ENCODE data around the gene ACAT2.
A peak's percentile ranks its signal among the peaks of the same experiment; 100 is the strongest.
"Not testable (repeated sequence)": the region's sequence is repeated elsewhere in the genome, so short reads cannot be mapped to it uniquely, and the experiment has no call there.

ACAT2 gene

DNA sequence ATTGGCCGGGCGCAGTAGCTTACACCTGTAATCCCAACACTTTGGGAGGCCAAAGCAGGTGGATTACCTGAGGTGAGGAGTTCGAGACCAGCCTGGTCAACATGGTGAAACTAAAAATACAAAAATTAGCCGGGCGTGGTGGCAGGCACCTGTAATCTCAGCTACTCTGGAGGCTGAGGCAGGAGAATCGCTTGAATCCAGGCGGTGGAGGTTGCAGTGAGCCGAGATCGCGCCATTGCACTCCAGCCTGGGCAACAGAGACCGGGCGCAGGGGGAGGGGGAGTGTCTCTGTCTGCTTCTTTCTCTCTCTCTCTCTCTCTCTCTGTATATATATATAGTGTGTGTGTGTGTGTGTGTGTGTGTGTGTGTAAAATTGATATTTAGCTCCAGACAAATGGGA lies 29.3 kb upstream of the ACAT2 start:
- DNase-seq = not testable (repeated sequence)

DNA sequence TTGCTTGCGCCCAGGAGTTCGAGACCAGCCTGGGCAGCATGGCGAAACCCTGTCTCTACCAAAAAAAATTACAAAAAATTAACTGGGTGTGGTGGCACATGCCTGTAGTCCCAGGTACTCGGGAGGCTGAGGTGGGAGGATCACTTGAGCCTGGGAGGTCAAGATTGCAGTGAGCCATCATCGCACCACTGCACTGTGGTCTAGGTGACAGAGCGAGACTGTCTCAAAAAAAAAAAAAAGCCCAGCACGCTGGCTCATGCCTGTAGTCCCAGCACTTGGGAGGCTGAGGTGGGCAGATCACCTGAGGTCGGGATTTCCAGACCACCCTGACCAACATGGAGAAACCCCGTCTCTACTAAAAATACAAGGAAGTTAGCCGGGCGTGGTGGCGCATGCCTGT lies 28.4 kb upstream of the ACAT2 start:
- DNase-seq = not testable (repeated sequence)

DNA sequence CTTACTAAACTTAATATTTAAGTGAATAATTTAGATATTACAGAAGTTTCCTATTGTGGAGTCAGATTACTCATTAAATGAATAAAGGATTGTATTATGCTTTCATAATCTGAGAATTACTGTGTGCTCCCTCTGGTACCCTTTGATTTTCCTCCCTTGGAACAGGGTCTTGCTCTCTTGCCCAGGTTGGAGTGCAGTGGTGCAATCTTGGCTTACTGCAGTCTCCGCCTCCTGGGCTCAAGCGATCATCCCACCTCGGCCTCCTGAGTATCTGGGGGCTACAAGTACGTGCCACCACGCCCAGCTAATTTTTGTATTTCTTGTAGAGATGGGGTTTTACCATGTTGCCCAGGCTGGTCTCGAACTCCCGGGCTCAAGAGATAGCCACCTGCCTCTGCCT lies 24.9 kb upstream of the ACAT2 start:
- no peak for DNase-seq

DNA sequence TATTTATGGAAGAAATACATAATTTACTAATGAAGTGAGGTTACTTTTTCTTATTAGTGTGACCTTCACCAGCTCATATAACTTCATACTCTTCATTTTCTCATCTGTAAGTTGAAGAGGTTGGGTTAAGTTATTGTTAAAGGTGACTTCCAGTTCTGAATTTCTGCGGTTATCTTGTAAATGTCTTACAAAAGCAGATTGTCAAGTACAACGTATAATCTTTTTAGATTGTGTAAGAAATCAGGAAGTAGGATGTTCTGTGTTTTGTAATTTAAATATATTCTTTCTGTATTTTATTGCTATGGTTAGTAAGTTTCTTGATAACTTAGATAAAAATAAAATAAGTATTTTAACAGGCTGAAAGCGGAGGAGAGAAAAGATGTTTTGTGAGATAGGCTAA lies 22.5 kb upstream of the ACAT2 start:
- DNase-seq = no peak

DNA sequence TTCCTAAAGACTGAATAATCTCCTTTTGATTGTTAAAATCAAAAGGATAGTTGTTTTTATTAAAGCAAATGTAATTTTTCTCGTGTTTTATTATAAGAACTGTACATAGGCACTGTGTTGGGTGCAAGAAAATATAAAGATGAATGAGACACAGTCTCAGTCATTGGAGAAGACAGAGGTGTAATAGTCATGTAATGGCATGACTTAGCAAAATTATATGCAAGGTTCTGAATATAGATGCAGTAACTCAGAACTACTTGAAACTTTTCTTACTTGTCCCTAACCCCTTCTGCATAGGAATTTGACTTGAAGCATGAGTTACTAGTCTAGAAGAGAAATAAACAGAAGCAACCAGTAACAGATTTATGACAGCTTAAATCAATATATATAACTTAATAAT lies 19.7 kb upstream of the ACAT2 start:
- no peak for DNase-seq

DNA sequence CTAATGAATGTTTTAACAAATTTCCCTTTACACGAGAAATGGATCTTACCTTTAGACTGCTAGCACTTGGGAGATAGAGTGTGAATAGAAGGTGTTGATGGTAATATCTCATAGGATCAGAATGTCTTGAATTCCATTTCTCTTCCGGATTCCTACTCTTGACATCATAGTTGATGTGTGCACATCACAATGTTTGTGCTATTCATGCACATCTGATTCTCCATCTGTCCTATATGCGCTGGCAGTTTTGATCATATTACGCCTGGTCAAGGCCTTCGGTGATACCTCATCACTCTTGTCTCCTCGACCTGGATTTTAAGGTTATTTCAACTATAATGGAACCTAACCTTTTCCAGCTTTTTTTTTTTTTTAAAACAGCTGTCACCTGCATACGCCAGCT lies 16.8 kb upstream of the ACAT2 start:
- DNase-seq = no peak

DNA sequence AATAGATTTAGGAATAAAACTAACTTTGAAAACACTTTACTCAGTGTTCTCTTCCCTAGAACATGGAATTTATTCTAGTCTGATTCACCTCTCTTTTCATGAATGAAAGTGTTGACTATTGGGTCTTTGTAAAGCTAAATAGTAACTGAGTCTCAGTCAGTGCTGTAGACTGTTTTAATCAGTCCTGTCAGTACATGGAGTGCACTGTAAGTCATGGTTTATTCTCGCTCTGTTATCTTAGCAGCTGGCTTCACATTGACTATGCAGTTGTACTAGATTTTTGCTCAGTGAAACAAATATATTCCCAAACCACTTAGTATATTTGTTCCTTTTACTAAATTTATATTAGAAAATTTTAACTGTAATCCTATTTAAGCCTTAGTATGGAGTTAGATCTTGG lies 15.1 kb upstream of the ACAT2 start:
- DNase-seq = no peak

DNA sequence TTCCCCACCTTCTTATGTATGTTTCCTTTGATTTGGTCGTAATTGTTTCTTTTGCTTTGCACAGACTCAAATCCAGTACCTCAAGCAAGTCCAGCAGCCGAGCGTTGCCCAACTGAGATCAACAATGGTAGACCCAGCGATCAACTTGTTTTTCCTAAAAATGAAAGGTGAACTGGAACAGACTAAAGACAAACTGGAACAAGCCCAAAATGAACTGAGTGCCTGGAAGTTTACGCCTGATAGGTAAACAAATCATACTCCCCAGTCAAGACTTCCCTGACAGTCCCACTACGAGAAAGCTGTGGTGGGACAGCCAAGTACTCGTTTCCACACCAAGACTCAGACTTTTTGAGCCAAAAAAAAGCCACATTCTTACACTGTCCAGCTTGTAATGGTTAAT lies 13.7 kb upstream of the ACAT2 start:
- not testable (repeated sequence) for DNase-seq

DNA sequence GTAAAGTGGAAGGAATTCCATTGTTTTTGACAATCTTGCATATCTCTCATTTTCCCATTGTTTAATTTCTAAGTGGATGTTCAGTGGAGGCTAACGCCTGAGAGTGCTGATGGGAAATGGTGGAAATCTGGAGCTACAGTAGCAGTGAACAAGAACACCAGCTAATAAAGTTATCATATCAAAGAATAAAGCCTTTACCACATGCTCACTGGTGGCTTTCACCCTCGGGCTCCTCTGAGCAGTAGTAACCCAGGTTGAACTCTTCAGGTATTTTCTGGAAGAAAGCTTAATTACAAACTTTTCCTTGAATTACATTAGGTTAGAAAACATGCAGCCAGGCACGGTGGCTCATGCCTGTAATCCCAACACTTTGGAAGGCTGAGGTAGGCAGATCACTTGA lies 10.4 kb upstream of the ACAT2 start:
- DNase-seq = no peak

DNA sequence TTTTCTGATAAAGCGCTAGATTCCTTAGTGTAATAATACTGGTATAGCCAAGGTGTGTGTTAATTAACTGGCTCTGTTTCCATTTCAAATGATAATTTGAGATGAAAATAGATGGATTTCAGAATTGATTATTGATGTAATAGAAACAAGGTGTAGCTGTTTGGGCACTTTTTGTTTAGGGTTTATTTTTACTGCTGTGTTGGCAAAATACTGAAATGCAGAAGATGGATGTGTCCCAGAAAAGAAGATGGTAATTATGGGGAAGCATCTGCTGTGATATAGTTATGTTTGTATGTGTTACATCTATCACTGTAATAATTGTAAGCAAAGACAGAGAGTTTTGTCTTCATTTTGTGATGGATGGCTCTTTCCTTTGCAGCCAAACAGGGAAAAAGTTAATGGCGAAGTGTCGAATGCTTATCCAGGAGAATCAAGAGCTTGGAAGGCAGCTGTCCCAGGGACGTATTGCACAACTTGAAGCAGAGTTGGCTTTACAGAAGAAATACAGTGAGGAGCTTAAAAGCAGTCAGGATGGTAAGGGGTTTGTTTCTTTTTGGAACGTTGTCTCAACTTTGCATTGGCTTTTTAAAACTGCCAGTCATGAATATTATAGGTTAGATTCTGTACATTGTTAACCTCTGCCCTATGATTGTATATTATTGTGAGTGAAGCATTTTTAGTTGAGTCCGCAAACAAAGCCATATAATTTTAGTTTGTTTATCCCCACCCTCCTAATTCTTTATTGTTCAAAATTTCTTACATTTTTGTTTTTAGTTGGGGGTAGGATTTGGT lies 8.6 kb upstream of the ACAT2 start:
- no peak for DNase-seq

DNA sequence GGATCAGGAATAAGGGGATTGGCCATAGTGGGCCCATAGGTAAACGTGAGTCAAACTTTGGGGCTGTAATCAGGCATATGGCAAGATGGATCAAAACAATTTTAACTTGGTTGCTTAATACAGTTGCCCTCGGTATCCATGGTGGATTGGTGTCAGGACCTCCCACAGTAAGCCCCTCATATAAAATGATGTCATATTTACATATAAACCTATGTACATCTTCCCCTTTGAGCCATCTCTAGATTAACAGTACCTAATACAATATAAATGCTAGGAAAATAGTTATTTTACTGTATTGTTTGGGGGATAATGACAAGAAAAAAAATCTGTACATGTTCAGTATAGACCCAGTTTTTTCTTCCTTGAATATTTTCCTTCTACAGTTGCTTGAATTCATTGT lies 7.4 kb upstream of the ACAT2 start:
- DNase-seq = no peak

DNA sequence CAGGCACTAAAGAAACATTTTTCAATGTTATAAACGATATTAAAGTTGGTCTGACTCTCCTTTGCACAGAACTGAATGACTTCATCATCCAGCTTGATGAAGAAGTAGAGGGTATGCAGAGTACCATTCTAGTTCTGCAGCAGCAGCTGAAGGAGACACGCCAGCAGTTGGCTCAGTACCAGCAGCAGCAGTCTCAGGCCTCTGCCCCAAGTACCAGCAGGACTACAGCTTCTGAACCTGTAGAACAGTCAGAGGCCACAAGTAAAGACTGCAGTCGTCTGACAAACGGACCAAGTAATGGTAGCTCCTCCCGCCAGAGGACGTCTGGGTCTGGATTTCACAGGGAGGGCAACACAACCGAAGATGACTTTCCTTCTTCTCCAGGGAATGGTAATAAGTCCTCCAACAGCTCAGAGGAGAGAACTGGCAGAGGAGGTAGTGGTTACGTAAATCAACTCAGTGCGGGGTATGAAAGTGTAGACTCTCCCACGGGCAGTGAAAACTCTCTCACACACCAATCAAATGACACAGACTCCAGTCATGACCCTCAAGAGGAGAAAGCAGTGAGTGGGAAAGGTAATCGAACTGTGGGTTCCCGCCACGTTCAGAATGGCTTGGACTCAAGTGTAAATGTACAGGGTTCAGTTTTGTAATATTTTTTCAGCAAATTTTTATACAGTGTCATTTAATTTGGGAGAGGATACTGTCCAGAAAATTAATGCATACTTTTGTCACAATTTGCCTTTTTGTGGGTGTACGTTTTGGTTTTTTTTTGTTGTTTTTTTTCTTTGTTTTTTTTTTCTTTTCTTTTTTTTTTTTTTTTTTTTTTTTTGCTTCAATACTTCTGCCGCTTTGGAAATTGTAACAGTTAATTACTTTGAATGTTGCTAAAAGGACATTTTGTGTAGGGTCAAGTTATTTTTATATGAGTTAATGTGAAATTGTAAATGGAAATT lies 6.6 kb upstream of the ACAT2 start:
- DNase-seq = no peak

DNA sequence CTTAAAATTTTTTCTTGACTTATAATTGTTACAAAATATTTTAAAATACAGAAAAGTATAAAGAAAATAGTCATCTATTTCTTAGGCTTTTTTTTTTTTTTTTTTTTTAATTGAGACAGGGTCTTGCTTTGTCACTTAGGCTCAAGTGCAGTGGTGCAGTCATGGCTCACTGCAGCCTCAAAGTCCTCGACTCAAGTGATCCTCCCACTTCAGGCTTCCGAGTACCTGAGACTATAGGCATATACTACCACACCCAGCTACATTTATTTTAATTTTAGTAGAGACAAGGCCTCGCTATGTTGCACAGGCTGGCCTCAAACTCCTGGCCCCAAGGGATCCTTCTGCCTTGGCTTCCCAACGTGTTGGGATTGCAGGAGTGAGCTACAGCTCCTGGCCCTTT lies 5.3 kb upstream of the ACAT2 start:
- DNase-seq = peak; percentile 26

DNA sequence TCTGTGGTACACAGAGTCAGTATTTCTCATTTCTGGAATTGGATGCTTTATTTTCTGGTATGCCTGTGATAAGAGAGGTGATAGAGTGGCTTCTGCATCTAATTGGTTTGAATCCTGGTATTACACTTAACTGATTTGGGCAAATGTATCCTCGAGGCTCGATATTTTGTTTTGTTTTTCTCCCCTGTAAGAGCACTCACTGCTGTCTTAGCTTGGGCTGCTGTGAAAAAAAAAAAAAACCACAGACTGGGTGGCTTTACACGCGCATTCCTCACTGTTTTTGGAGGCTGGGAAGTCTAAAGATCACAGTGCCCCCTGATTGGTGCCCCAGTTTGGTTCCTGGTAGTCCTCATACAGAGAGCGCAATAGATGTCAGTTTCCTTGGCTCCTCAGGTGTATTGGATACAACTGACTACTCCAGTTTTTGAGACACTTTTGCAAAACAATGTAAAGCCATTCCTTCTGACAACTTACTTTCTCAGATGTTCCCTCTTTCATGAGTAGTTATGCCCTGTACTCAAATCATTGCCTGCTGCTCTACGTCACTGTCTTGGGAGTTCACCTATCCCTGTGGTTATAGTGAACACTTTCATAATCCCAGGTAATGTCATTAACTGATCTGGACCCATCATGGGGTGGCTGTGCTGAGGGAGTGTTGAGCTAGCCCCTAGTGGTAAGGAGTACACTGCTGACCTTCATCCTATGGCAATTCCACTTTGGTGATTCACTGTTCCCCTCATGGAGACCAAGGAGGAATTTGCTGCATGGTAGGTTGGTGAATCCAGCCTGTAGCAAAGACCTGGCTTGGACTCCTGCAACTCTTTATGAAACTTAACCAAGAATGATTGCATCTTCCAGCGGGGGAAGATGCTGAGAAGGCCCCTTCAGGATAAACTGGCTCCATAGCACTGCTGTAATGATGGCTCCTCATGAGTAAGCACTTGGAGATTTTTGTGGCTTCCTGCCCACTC lies 3.5 kb upstream of the ACAT2 start:
- DNase-seq = peak; percentile 6

DNA sequence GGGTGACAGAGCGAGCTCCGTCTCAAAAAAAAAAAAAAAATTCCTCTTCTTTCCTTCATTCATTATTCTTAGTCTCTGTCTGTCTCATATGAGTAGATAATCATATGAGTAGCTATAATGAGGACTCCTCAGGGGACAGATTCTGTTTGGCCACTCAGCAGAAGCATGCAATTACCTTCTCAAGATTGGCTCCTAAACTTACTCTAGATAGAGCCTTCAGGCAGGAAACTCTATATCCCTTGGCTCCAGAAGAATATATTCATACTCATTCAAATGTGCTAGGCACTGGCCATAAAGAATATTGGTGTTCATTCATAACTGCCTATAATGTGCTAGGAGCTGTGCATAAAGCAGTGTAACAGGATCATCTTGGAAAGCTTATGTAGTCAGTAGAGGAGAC lies 2.2 kb upstream of the ACAT2 start:
- peak; percentile 9 for DNase-seq

DNA sequence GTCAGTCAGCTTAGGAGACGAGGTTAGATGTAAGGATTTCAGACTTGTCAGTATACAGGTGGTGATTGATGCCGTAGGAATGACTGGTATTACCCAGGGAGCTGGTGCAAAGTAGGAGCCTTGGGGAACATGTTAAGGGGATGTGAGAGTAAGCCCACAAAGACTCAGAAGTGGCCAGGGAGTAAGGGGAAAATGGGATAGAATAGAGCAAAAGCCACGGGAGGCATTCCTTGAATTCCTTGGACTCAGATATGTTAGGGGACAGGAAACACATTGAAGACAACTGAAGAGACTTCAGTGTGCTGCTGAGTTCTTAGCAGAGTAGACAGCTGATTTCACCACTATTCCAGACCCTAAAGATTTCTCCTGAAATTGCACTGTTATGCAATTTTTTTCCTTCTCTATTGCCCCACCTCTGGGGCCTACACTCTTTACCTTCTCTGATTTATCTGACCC lies 1.2 kb upstream of the ACAT2 start:
- peak; percentile 7 for DNase-seq

DNA sequence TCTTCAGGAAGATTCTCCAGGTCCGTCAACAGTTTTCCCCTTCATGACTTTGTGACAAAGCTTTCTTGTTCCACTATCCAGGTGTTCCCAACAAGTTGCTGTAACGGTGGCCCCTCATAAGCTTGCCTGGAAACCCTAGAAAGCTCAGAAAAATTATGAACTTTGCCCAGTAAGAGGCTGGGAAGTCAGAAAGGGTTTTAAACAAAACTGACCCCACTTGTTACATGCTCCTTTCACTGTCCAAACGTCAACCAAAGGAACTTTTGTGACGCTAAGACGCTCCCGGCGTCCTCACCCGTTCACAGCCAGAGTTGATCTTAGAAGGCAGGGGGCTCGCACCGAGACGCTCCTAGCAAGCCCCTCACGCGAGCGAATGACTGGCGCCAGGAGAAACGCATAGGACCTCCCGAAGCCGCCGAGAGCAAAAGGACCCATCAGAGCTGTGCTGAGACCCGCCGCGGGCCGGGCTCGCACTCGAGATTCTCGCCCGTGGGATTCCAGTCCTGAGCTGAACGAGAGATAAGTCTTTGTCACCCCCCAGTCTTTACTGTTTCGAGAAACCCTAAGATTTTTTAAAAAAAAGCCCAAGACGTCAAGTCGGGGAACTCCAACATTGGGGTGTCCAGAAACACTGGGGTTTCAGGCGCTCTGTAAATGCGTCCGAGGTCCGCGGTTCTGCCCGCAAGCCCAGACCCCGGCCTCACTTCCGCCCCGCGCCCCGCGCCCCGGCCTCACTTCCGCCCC lies 544 bp upstream of the ACAT2 start:
- DNase-seq = peak; percentile 60

DNA sequence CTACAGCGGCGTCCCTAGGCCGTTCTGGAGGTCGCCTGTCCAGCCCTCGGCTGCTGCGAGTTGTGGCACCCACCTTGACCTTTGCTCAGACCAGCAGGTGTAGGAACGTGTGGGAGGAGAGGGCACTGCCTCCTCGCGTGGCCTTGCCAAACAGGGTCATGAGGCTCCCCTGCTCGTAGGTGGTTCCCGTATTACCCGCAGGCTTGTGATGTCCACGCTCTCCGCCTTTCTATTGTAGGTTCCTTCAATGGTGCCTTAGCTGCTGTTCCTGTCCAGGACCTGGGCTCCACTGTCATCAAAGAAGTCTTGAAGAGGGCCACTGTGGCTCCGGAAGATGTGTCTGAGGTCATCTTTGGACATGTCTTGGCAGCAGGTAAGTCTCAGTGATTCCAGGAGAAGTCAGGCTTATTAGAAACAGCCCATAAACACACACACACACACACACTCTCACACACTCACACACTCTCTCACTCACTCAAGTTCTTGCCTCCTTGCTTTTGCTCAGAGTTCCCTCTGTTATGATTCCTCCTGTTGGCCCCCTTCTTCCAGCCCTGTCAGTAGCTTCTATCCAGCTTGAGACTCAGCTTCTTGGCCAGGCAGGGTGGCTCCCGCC lies 942 bp downstream of the ACAT2 start:
- DNase-seq = peak; percentile 45

DNA sequence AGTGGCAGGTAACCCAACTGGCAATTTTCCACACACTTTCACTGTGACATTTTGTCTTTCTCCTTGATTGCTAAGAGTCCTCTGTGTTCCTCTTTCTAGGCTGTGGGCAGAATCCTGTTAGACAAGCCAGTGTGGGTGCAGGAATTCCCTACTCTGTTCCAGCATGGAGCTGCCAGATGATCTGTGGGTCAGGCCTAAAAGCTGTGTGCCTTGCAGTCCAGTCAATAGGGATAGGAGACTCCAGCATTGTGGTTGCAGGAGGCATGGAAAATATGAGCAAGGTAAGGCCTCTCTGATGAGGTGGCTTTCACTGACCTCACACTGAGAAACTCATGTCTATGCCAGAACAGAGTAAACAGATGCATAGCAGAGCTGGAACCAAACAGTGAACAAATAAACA lies 5.1 kb downstream of the ACAT2 start:
- DNase-seq = no peak

DNA sequence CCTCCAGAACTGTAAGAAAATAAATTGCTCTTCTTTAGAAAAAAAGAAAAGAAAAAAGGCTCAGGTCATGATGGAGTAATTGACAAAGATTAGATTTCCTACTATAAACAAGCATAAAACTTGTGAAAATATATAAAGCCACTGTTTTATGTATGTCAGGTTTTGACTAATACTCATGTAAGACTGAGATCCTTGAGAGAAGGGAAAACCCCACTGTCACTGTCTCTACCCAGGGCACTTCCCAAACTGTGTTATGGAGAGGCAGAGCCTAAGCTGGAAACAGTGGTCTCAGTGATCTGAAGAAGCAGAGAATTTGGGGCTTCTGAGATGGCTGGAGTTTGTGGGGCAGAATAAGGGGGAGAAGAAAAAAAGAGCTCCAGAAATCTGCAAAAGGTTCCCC lies 7.6 kb downstream of the ACAT2 start:
- DNase-seq = no peak

DNA sequence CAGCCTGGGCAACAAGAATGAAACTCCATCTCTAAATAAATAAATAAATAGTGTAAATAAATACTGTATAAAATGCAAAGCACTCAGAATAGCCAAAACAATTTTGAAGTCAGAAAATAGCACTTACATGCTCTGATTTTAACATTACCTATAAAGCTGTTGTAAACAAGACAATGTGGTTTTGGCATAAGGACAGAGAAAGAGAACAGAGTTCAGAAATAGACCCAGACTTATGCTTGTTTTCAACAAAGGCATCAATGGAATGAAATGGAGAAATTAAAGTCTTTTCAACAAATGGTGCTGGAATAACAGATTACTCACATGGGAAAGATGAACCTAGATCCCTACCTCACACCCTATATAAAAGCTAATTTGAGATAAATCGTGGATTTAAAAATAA lies 10.4 kb downstream of the ACAT2 start:
- no peak for DNase-seq

All from DMS53 (cell line).